Thyroid gland (tissue), 4 donors: ENCODE data around the gene ZNF563.

Experiments
- CTCF ChIP-seq, 6 experiments: fragments of 200-600 bp in 3 of 6; fragments of 450-650 bp in 3 of 6; sonication (generic) in 3 of 6; IDR thresholded peaks; one replicate each; pipeline ENCODE4 v1.5.1; 2016 to 2019; ENCODE audit warnings: antibody characterized with exemption in 6 of 6, mild to moderate bottlenecking in 2 of 6, inconsistent platforms in 1 of 6, moderate library complexity in 1 of 6
- POLR2A ChIP-seq, 2 donors: fragments of 450-650 bp; IDR thresholded peaks; one replicate each; pipeline ENCODE4 v1.6.1; 2017; ENCODE audit warnings: antibody characterized with exemption in 2 of 2, mild to moderate bottlenecking in 2 of 2, moderate library complexity in 1 of 2

- TF ChIP-seq CTCF (IDR thresholded peaks at IDR 0.05): no peak
- no peak for TF ChIP-seq POLR2A (IDR thresholded peaks at IDR 0.05)
Measured at GRCh38 chr19:12350890-12351197, 17.4 kb upstream of the ZNF563 start.
